HEK293 (cell line): ENCODE data around the gene ZNF608.
A peak's percentile ranks its signal among the peaks of the same experiment; 100 is the strongest.

ENCODE experiments used
- CTCF ChIP-seq: fragments of 450-650 bp; formaldehyde crosslinking; IDR thresholded peaks from 2 replicates; pipeline ENCODE4 v1.5.1; 2016; ENCODE audit warnings: missing biosample characterization, missing genetic modification characterization
- KLF1 ChIP-seq: fragments of 450-650 bp; formaldehyde crosslinking; IDR thresholded peaks from 2 replicates; pipeline ENCODE4 v1.5.1; 2016; ENCODE audit warnings: missing biosample characterization, missing genetic modification characterization
- KLF9 ChIP-seq: fragments of 450-650 bp; formaldehyde crosslinking; IDR thresholded peaks from 2 replicates; pipeline ENCODE4 v1.5.1; 2016; ENCODE audit warnings: missing biosample characterization, missing genetic modification characterization, low read depth
- MYNN ChIP-seq: fragments of 450-650 bp; formaldehyde crosslinking; IDR thresholded peaks from 2 replicates; pipeline ENCODE4 v1.5.1; 2016; ENCODE audit warnings: missing biosample characterization, missing genetic modification characterization, borderline replicate concordance
- MZF1 ChIP-seq: fragments of 450-650 bp; formaldehyde crosslinking; IDR thresholded peaks from 2 replicates; pipeline ENCODE4 v1.5.1; 2017; ENCODE audit warnings: missing biosample characterization, missing genetic modification characterization, borderline replicate concordance
- PRDM1 ChIP-seq: fragments of 450-650 bp; formaldehyde crosslinking; IDR thresholded peaks from 2 replicates; pipeline ENCODE4; 2016; ENCODE audit warnings: missing biosample characterization, missing genetic modification characterization
- PRDM4 ChIP-seq: fragments of 450-650 bp; formaldehyde crosslinking; IDR thresholded peaks from 2 replicates; pipeline ENCODE4 v1.5.1; 2017; ENCODE audit warnings: missing biosample characterization, missing genetic modification characterization
- SP7 ChIP-seq: fragments of 450-650 bp; formaldehyde crosslinking; IDR thresholded peaks from 2 replicates; pipeline ENCODE4 v1.5.1; 2016; ENCODE audit warnings: missing biosample characterization, missing genetic modification characterization
- ZBTB17 ChIP-seq: fragments of 450-650 bp; formaldehyde crosslinking; IDR thresholded peaks from 2 replicates; pipeline ENCODE4 v1.5.1; 2016; ENCODE audit warnings: missing biosample characterization, missing genetic modification characterization
- ZBTB6 ChIP-seq: fragments of 450-650 bp; formaldehyde crosslinking; IDR thresholded peaks from 2 replicates; pipeline ENCODE4 v1.5.1; 2017; ENCODE audit warnings: missing biosample characterization, missing genetic modification characterization
- ZEB2 ChIP-seq: fragments of 450-650 bp; formaldehyde crosslinking; IDR thresholded peaks from 2 replicates; pipeline ENCODE4 v1.5.1; 2016; ENCODE audit warnings: missing biosample characterization, missing genetic modification characterization
- ZFP3 ChIP-seq: fragments of 450-650 bp; formaldehyde crosslinking; IDR thresholded peaks from 2 replicates; pipeline ENCODE4 v1.5.1; 2016; ENCODE audit warnings: low read depth, missing biosample characterization, missing genetic modification characterization
- ZIC2 ChIP-seq: fragments of 450-650 bp; formaldehyde crosslinking; IDR thresholded peaks from 2 replicates; pipeline ENCODE4 v1.5.1; 2016; ENCODE audit warnings: missing biosample characterization, missing genetic modification characterization
- ZNF175 ChIP-seq: fragments of 450-650 bp; formaldehyde crosslinking; IDR thresholded peaks from 2 replicates; pipeline ENCODE4 v1.5.1; 2016; ENCODE audit warnings: missing biosample characterization, missing genetic modification characterization
- ZNF362 ChIP-seq: fragments of 450-650 bp; formaldehyde crosslinking; IDR thresholded peaks from 2 replicates; pipeline ENCODE4 v1.5.1; 2016; ENCODE audit warnings: missing biosample characterization, missing genetic modification characterization
- ZNF501 ChIP-seq: fragments of 450-650 bp; formaldehyde crosslinking; IDR thresholded peaks from 2 replicates; pipeline ENCODE4 v1.5.1; 2016; ENCODE audit warnings: missing biosample characterization, missing genetic modification characterization
- ZNF518A ChIP-seq: fragments of 450-650 bp; formaldehyde crosslinking; conservative IDR thresholded peaks from 2 replicates; pipeline ENCODE4 v1.5.1; 2016; ENCODE audit warnings: low read depth, missing biosample characterization, missing genetic modification characterization
- ZNF521 ChIP-seq: fragments of 450-650 bp; formaldehyde crosslinking; IDR thresholded peaks from 2 replicates; pipeline ENCODE4 v1.5.1; 2017; ENCODE audit warnings: missing biosample characterization, mild to moderate bottlenecking, missing genetic modification characterization
- ZNF529 ChIP-seq: fragments of 450-650 bp; formaldehyde crosslinking; IDR thresholded peaks from 2 replicates; pipeline ENCODE4 v1.5.1; 2017; ENCODE audit warnings: missing genetic modification characterization, missing biosample characterization; ENCODE audit not compliant: insufficient replicate concordance
- ZNF558 ChIP-seq: fragments of 450-650 bp; formaldehyde crosslinking; IDR thresholded peaks from 2 replicates; pipeline ENCODE4 v1.5.1; 2016; ENCODE audit warnings: missing biosample characterization, missing genetic modification characterization
- ZNF639 ChIP-seq: fragments of 450-650 bp; formaldehyde crosslinking; IDR thresholded peaks from 2 replicates; pipeline ENCODE4 v1.5.1; 2016; ENCODE audit warnings: missing biosample characterization, missing genetic modification characterization
- ZNF76 ChIP-seq: fragments of 450-650 bp; formaldehyde crosslinking; IDR thresholded peaks from 2 replicates; pipeline ENCODE4; 2016; ENCODE audit warnings: low read depth, missing biosample characterization, missing genetic modification characterization, borderline replicate concordance
- ZNF776 ChIP-seq: fragments of 450-650 bp; formaldehyde crosslinking; IDR thresholded peaks from 2 replicates; pipeline ENCODE4 v1.5.0; 2017; ENCODE audit warnings: missing biosample characterization, missing genetic modification characterization, borderline replicate concordance
- ZNF785 ChIP-seq: fragments of 450-650 bp; formaldehyde crosslinking; IDR thresholded peaks from 2 replicates; pipeline ENCODE4 v1.5.1; 2016; ENCODE audit warnings: missing biosample characterization, missing genetic modification characterization
- ZNF830 ChIP-seq: fragments of 450-650 bp; IDR thresholded peaks from 2 replicates; pipeline ENCODE4 v1.5.0; 2018; ENCODE audit warnings: missing biosample characterization, missing genetic modification characterization, low read depth, mild to moderate bottlenecking, moderate library complexity
- ZXDB ChIP-seq: fragments of 450-650 bp; formaldehyde crosslinking; IDR thresholded peaks from 2 replicates; pipeline ENCODE4 v1.5.1; 2016; ENCODE audit warnings: missing biosample characterization, missing genetic modification characterization

ZNF608 gene

GRCh38 chr5:124748687-124749594, 2.5 kb upstream of the ZNF608 start (continued):
- TF ChIP-seq ZNF518A (tag by site-specific recombination) (0 out of 2 replicates have a peak, but pooled peaks have one; percentile 23), ZNF501 (peak; percentile 81), PRDM1 (tag by site-specific recombination) (peak; percentile 77), ZBTB17 (tag by site-specific recombination) (peak; percentile 92), ZNF521 (tag by site-specific recombination) (no peak), MZF1 (tag by site-specific recombination) (peak; percentile 97), ZNF785 (tag by site-specific recombination) (no peak), ZNF830 (tag by site-specific recombination) (no peak), ZNF175 (tag by site-specific recombination) (no peak), PRDM4 (tag by site-specific recombination) (peak; percentile 65), ZNF362 (peak; percentile 57), ZXDB (peak; percentile 8; the same call in 1 of the 2 replicates), ZNF776 (tag by site-specific recombination) (no peak), ZIC2 (tag by site-specific recombination) (peak; percentile 81), ZNF558 (tag by site-specific recombination) (0 out of 2 replicates have a peak, but pooled peaks have one; percentile 37), ZNF529 (tag by site-specific recombination) (no peak), ZEB2 (peak; percentile 83), KLF9 (tag by site-specific recombination) (no peak), CTCF (tag by site-specific recombination) (peak; percentile 44; the same call in 1 of the 2 replicates), ZNF76 (tag by site-specific recombination) (peak; percentile 9; the same call in 1 of the 2 replicates), ZFP3 (0 out of 2 replicates have a peak, but pooled peaks have one; percentile 11), ZNF639 (tag by site-specific recombination) (0 out of 2 replicates have a peak, but pooled peaks have one; percentile 10), MYNN (peak; percentile 96), SP7 (peak; percentile 78), ZBTB6 (no peak), KLF1 (tag by site-specific recombination) (no peak)
